Right atrium auricular region (tissue), 2 donors: Measurements from ENCODE around the gene MMP14. TPM values are rescaled to one million over a fixed set of nuclear protein-coding genes. Genes with fewer than 3 reads are reported as not detected.
"Not testable (repeated sequence)": the region's sequence is repeated elsewhere in the genome, so short reads cannot be mapped to it uniquely, and the experiment has no call there.

Experiments used
- DNase-seq: peaks from one replicate; pipeline ENCODE4 v3.0.0-alpha.2; 2019; ENCODE audit warnings: low spot score
- H3K27ac ChIP-seq, 2 donors: fragments of 200-600 bp; sonication (generic); 1 replicate in 1 of 2; 2 replicates in 1 of 2; pipeline ENCODE4 v1.5.1; 2016 to 2019
- H3K27me3 ChIP-seq, 2 donors: fragments of 200-600 bp; sonication (generic); one replicate each; pipeline versions ENCODE4 v1.5.1 to v1.6.0; 2017 to 2019
- H3K36me3 ChIP-seq: fragments of 200-600 bp; sonication (generic); one replicate; pipeline ENCODE4 v1.5.1; 2016
- H3K4me1 ChIP-seq, 2 donors: fragments of 200-600 bp; sonication (generic); one replicate each; pipeline versions ENCODE4 v1.5.1 to v1.6.0; 2017 to 2019
- H3K4me3 ChIP-seq, 2 donors: fragments of 200-600 bp; sonication (generic); 1 replicate in 1 of 2; 2 replicates in 1 of 2; pipeline ENCODE4 v1.5.1; 2017 to 2019; ENCODE audit warnings: mild to moderate bottlenecking in 1 of 2, moderate library complexity in 1 of 2
- H3K9me3 ChIP-seq, 2 donors: fragments of 200-600 bp; sonication (generic); one replicate each; pipeline ENCODE4 v1.5.1; 2019
- CTCF ChIP-seq, 2 donors: fragments of 200-600 bp; sonication (generic); IDR thresholded peaks; one replicate each; pipeline ENCODE4 v1.5.1; 2019; ENCODE audit warnings: antibody characterized with exemption in 2 of 2
- total RNA-seq, 2 donors: library from RNA; depleted of rRNA; stranded (reverse); fragments of >200 nt; gene quantifications; one replicate each; pipeline ENCODE4 v1.1.0, GENCODE V29; 2016

The MMP14 gene
- total RNA-seq, 2 donors from 2014 or later, result 29.1 to 58.0 TPM

- H3K4me1 ChIP-seq, result peaks cover 0 to 16% of the 10 kb centered on the region in 2 donors
- H3K27me3 ChIP-seq, result no peaks in the 10 kb centered on the region
- no peaks in the 10 kb centered on the region for H3K9me3 ChIP-seq
- H3K27ac ChIP-seq, result no peak overlapping the region
- H3K36me3 ChIP-seq, result no peaks in the 10 kb centered on the region
- H3K4me3 ChIP-seq, result no peak overlapping the region
- no peak for DNase-seq
- TF ChIP-seq CTCF (IDR thresholded peaks at IDR 0.05), result no peak
Observed at GRCh38 chr14:22856428-22856827, 20.0 kb downstream of the MMP14 start.

GRCh38 chr14:22860377-22860776 is 24.0 kb downstream of the MMP14 start:
- not testable (repeated sequence) for H3K4me3 ChIP-seq, H3K36me3 ChIP-seq, DNase-seq, H3K4me1 ChIP-seq, H3K9me3 ChIP-seq, H3K27me3 ChIP-seq, H3K27ac ChIP-seq

- H3K4me3 ChIP-seq, result no peak overlapping the region
- H3K36me3 ChIP-seq, result no peaks in the 10 kb centered on the region
- TF ChIP-seq CTCF (IDR thresholded peaks at IDR 0.05), result no peak
- no peak overlapping the region for H3K27ac ChIP-seq
- H3K4me1 ChIP-seq, result no peaks in the 10 kb centered on the region
- no peaks in the 10 kb centered on the region for H3K27me3 ChIP-seq
- no peaks in the 10 kb centered on the region for H3K9me3 ChIP-seq
- no peak for DNase-seq
Observed at GRCh38 chr14:22861651-22862050, 25.3 kb downstream of the MMP14 start.

GRCh38 chr14:22864979-22865378 is 28.6 kb downstream of the MMP14 start:
- no peak overlapping the region for H3K27ac ChIP-seq
- DNase-seq, result no peak
- no peaks in the 10 kb centered on the region for H3K9me3 ChIP-seq
- no peak overlapping the region for H3K4me3 ChIP-seq
- no peak for TF ChIP-seq CTCF (IDR thresholded peaks at IDR 0.05)
- H3K36me3 ChIP-seq, result no peaks in the 10 kb centered on the region
- no peaks in the 10 kb centered on the region for H3K27me3 ChIP-seq
- H3K4me1 ChIP-seq, result peaks cover 0 to 2% of the 10 kb centered on the region in 2 donors

GRCh38 chr14:22865424-22866405 is 29.3 kb downstream of the MMP14 start:
- Histone ChIP-seq H3K9me3 (no peaks in the 10 kb centered on the region), H3K27ac (no peak overlapping the region), H3K27me3 (no peaks in the 10 kb centered on the region), H3K4me3 (no peak overlapping the region), H3K36me3 (no peaks in the 10 kb centered on the region), H3K4me1 (peaks cover 0 to 9% of the 10 kb centered on the region in 2 donors)
- DNase-seq, result no peak
- TF ChIP-seq CTCF (IDR thresholded peaks at IDR 0.05), result no peak

GRCh38 chr14:22866874-22867273 is 30.5 kb downstream of the MMP14 start:
- Histone ChIP-seq H3K9me3 (no peaks in the 10 kb centered on the region), H3K27me3 (no peaks in the 10 kb centered on the region), H3K27ac (no peak overlapping the region), H3K36me3 (no peaks in the 10 kb centered on the region), H3K4me1 (peaks cover 0 to 16% of the 10 kb centered on the region in 2 donors), H3K4me3 (no peak overlapping the region)
- no peak for TF ChIP-seq CTCF (IDR thresholded peaks at IDR 0.05)
- no peak for DNase-seq
